ENCODE measurements around the gene KIF9.
"Not testable (repeated sequence)": the region's sequence is repeated elsewhere in the genome, so short reads cannot be mapped to it uniquely, and the experiment has no call there.

Gene KIF9

DNA sequence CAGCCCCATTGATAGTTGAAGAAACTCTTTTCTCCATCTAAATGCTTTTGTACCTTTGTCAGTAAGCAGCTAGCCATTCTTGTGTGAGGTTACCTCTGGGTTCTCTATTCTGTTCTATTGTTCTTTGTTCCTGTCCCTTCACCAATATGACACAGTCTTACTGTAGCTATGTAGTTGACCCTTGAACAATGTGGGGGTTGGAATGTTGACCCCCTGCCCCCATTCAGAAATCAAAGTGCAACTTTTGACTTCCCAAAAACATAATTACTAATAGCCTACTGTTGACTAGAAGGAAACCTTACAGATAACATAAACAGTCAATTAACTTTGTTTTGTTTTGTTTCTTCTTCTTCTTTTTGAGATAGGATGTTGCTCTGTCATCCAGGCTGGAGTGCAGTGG is 18.9 kb upstream of the KIF9 start:
- ATAC-seq (replicated peaks): no peak
- Mint-ChIP-seq H3K27ac (no peak overlapping the region), H3K27me3 (no peaks in the 10 kb centered on the region), H3K4me3 (no peak overlapping the region), H3K36me3 (peaks cover 37 to 64% of the 10 kb centered on the region in 2 donors), H3K4me1 (peaks cover 26 to 52% of the 10 kb centered on the region in 2 donors), H3K9me3 (no peaks in the 10 kb centered on the region)
- DNase-seq: no peak

DNA sequence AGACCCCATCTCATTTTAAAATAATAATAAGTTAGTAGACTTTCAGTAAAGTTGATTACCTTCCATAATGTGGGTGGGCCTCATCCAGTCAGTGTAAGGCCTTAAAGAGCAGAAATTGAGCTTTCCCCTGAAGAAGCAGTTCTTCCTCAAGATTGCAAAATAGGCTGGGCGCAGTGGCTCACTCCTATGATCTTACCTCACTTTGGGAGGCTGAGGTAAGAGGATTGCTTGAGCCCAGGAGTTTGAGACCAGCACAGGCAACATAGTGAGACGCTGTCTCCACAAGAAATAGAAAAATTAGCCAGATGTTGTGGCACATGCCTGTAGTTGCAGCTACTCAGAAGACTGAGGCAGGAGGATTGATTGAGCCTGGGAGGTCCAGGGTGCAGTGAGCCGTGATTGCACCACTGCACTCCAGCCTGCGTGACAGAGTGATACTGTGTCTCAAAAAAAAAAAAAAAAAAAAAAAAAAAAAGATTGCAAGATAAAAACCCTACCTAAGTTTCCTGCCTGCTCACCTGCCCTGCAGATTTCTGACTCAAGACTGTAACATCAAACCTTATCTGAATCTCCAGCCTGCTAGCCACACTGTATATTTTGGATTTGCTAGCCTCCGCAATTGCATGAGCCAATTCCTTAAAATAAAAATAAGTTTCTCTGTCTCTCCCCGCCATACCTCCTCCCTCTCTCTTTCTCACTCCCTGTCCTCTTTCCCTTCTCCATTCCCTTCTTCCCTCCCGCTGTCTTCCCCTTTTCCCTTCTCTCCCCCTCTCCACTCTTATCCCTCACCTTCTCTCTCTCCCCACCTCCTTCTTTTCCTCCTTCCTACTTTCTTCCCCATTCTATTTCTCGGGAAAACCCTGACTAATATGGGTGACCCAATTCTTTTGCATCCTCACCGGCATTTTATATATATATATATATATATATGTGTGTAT is 17.1 kb upstream of the KIF9 start:
- Mint-ChIP-seq H3K9me3 (no peaks in the 10 kb centered on the region), H3K27me3 (no peaks in the 10 kb centered on the region), H3K27ac (no peak overlapping the region), H3K36me3 (peaks cover 37 to 68% of the 10 kb centered on the region in 2 donors), H3K4me1 (peaks cover 34 to 54% of the 10 kb centered on the region in 2 donors), H3K4me3 (no peak overlapping the region)
- ATAC-seq (replicated peaks) (no peak), DNase-seq (no peak)

DNA sequence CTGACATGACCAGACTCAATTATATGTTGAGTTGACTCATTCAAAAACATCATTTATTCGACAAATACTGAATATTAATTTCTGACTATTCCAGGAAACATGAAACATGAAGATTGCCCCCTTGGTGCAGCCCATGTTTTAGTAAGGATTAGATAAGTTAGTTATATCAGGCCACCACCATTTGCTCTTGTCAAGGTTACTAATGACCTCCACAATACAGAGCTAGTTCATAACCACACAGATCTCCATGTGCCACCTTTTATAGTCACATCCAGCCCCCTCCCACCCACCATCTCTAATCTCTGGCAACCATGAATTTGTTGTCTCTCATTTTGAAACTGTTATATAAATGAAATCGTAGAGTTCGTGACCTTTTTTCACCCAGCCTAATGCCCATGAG is 15.8 kb upstream of the KIF9 start:
- ATAC-seq (replicated peaks): no peak
- no peaks in the 10 kb centered on the region for H3K27me3 Mint-ChIP-seq
- DNase-seq: no peak
- H3K27ac Mint-ChIP-seq: no peak overlapping the region
- H3K36me3 Mint-ChIP-seq: peaks cover 33 to 71% of the 10 kb centered on the region in 2 donors
- H3K4me1 Mint-ChIP-seq: peaks cover 38 to 64% of the 10 kb centered on the region in 2 donors
- no peak overlapping the region for H3K4me3 Mint-ChIP-seq
- H3K9me3 Mint-ChIP-seq: no peaks in the 10 kb centered on the region

DNA sequence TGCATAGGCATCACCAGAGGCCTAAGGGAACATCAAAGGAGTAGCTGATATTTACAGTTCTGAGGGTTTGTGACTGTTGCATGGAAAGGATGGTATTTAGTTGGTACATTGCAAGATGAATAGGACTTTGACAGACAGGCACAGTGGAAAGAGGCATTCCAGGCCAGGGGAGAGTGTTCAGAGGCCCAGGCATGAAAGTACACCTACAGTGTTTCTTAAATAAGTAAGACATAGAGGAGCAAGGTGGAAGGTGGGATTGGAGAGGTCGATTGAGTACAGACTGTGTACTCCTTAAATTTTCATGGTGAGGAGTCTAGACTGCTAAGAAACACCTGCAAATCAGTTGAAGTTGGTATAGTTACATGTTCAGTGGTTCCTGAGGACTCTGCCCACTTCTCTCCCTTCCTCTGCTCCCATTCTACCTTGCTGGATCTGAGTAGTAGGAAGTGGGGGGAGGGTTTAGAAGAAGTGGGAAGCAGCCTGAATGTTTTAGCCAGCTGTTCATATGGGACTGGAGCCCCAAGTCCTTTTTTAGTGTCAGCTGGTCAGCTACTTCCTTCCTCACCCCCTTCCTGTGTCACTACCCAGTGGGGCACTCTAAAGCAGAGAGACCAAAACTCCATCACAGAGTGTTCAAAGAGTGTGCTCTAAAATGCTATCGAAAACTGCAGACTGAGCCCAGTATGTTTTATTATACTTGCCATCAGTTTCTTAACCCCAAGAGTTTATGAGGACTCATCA is 14.1 kb upstream of the KIF9 start:
- peaks cover 38 to 69% of the 10 kb centered on the region in 2 donors for H3K4me1 Mint-ChIP-seq
- peaks cover 23 to 59% of the 10 kb centered on the region in 2 donors for H3K36me3 Mint-ChIP-seq
- no peaks in the 10 kb centered on the region for H3K9me3 Mint-ChIP-seq
- no peak for ATAC-seq (replicated peaks)
- no peak overlapping the region for H3K4me3 Mint-ChIP-seq
- no peak for DNase-seq
- no peaks in the 10 kb centered on the region for H3K27me3 Mint-ChIP-seq
- peak overlapping the region; percentile 70 for H3K27ac Mint-ChIP-seq

DNA sequence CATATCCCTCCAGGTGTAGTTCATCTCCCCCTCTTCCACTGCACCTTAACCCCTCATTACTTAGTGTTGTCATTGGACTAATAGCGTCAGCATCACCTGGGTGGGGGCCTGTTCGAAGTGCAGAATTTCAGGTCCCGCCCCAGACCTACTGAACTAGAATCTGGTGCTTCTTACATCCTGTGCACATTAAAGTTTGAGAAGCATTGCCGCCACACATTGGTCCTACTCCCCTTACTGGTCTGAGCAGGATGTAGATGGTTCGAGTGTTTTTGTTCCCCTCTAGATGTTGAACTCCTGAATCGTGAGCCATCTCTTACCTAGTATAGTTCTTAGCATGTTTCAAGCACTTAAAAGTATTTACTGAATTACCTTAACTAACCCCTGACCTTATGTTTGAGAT is 13.4 kb upstream of the KIF9 start:
- peaks cover 41 to 76% of the 10 kb centered on the region in 2 donors for H3K4me1 Mint-ChIP-seq
- H3K27ac Mint-ChIP-seq: peak overlapping the region; percentile 52
- H3K36me3 Mint-ChIP-seq: peaks cover 17 to 55% of the 10 kb centered on the region in 2 donors
- no peak for ATAC-seq (replicated peaks)
- no peaks in the 10 kb centered on the region for H3K27me3 Mint-ChIP-seq
- H3K9me3 Mint-ChIP-seq: no peaks in the 10 kb centered on the region
- no peak for DNase-seq
- H3K4me3 Mint-ChIP-seq: no peak overlapping the region

DNA sequence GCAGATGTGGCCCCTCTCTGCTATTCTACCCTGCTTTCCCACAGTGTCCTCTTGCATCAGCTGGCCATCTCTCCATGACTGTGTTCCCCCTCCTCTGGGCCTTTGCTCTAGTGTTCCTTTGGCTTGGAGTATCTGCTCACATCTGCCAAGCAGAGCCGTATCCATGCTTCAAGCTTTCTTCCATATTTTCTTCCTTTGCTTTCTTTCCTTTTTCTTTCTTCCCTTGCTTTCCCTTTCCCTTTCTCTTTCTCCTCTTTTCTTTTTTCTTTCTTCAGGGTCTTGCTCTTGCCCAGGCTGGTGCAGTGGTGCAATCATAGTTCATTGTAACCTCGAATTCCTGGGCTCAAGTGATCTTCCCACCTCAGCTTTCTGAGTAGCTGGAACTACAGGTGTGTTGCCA is 12.7 kb upstream of the KIF9 start:
- peak overlapping the region; percentile 1 for H3K27ac Mint-ChIP-seq
- no peaks in the 10 kb centered on the region for H3K27me3 Mint-ChIP-seq
- H3K4me3 Mint-ChIP-seq: no peak overlapping the region
- H3K4me1 Mint-ChIP-seq: peaks cover 48 to 82% of the 10 kb centered on the region in 2 donors
- DNase-seq: no peak
- H3K36me3 Mint-ChIP-seq: peaks cover 17 to 58% of the 10 kb centered on the region in 2 donors
- ATAC-seq (replicated peaks): no peak
- H3K9me3 Mint-ChIP-seq: no peaks in the 10 kb centered on the region

DNA sequence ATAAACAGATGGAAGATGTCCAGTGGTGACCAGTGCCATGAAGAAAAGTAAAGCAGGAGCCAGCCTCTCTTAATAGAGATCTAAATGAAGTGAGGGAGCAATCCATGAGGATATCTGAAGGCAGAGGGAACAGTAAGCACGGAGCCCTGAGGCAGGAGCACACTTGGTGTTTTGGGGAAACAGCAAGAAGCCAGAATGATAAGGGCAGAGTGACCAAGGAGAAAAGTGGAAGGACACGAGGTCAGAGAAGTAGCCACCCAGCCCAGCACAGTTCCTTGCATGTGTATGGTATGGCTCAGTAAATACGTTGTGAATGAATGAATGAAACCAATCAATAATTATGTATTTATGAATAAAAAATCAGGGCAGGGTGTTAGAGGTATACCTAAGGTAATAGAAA is 11.8 kb upstream of the KIF9 start:
- Mint-ChIP-seq H3K27ac (peak overlapping the region; percentile 52), H3K4me3 (no peak overlapping the region), H3K27me3 (no peaks in the 10 kb centered on the region), H3K4me1 (peaks cover 50 to 85% of the 10 kb centered on the region in 2 donors), H3K36me3 (peaks cover 16 to 59% of the 10 kb centered on the region in 2 donors), H3K9me3 (no peaks in the 10 kb centered on the region)
- no peak for ATAC-seq (replicated peaks)
- DNase-seq: no peak

DNA sequence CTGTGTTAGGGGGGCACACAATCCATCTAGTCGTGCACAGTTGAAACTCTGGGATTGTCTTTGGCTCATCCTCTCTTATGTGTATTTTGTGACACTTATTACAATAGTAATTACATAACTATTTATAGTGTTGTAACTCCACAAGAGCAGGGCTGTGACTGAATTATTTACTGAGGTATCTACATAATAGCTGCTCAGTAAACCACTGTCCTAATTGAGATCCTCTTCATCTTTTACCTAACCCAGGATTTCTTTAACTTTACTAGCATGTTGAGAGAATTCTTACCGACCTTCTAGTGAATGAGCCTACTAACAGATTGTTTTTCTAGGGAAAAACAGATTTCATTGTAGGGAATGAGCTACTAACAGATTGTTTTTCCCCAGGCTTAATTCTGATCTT is 11.2 kb upstream of the KIF9 start:
- peaks cover 21 to 64% of the 10 kb centered on the region in 2 donors for H3K36me3 Mint-ChIP-seq
- H3K27ac Mint-ChIP-seq: no peak overlapping the region
- no peak overlapping the region for H3K4me3 Mint-ChIP-seq
- no peaks in the 10 kb centered on the region for H3K9me3 Mint-ChIP-seq
- no peaks in the 10 kb centered on the region for H3K27me3 Mint-ChIP-seq
- H3K4me1 Mint-ChIP-seq: peaks cover 53 to 87% of the 10 kb centered on the region in 2 donors
- ATAC-seq (replicated peaks): no peak
- DNase-seq: no peak

DNA sequence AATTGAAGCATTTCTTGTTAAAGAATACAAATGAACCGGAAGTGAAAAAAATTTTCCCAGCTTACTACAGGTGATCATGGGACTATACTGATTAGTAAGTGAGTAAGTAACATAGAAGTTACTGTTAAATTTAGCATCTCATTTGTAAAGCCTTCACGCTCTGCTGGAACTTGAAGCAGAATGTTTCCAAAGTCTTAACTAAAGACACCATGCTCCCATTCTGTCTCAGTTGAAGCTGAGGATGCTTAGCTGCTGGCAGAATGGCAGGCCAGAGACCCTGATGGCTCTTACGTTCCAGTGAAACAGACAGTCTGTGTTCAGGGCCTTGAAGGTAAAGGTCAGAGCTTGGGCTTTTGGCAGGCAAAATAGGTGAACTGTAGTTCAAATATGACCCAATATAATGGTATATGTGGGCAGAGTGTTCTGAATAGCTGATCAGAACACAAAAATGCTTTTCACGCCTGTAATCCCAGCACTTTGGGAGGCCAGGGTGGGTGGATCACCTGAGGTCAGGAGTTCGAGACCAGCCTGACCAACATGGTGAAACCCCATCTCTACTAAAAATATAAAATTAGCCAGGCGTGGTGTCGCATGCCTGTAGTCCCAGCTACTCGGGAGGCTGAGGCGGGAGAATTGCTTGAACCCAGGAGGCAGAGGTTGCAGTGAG is 9.3 kb upstream of the KIF9 start:
- ATAC-seq (replicated peaks) (peak; percentile 80 to 81), DNase-seq (peak; percentile 2)
- Mint-ChIP-seq H3K4me1 (peaks cover 48 to 76% of the 10 kb centered on the region in 2 donors), H3K4me3 (peak overlapping the region in 1 of 2 donors; percentile 41), H3K36me3 (peaks cover 23 to 64% of the 10 kb centered on the region in 2 donors), H3K27ac (peak overlapping the region; percentile 82)
- H3K9me3 Mint-ChIP-seq, H3K27me3 Mint-ChIP-seq: not testable (repeated sequence)

DNA sequence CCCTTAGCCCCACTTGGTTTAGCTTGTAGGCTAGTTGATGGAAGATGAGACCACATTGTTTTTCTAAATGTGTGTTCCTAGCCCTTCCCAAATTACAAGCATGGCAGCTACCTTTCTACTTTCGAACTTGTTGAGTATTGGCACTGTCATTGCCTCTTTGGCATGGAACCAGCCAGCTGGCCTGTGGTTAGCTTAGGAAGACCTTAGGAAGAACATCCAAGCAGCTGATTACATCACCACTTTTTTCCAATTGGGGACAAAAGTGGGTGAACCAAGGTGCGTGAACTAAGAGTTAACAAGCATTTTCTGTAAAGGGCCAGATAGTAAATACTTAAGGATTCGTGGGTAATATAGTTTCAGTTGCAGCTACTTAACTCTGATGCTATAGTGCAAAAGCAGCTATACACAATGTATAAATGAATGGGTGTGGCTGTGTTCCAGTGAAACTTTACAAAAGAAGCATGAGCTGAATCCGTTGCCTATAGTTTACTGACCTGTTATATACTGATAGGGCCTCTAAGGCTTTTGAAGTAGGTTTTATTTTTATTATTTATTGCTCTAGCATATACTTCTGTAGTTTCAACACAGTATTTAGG is 8.7 kb upstream of the KIF9 start:
- Mint-ChIP-seq H3K36me3 (peaks cover 24 to 66% of the 10 kb centered on the region in 2 donors), H3K4me1 (peaks cover 48 to 76% of the 10 kb centered on the region in 2 donors), H3K9me3 (no peaks in the 10 kb centered on the region), H3K27ac (no peak overlapping the region), H3K27me3 (no peaks in the 10 kb centered on the region), H3K4me3 (no peak overlapping the region)
- DNase-seq (no peak), ATAC-seq (replicated peaks) (peak; percentile 52 to 61)

DNA sequence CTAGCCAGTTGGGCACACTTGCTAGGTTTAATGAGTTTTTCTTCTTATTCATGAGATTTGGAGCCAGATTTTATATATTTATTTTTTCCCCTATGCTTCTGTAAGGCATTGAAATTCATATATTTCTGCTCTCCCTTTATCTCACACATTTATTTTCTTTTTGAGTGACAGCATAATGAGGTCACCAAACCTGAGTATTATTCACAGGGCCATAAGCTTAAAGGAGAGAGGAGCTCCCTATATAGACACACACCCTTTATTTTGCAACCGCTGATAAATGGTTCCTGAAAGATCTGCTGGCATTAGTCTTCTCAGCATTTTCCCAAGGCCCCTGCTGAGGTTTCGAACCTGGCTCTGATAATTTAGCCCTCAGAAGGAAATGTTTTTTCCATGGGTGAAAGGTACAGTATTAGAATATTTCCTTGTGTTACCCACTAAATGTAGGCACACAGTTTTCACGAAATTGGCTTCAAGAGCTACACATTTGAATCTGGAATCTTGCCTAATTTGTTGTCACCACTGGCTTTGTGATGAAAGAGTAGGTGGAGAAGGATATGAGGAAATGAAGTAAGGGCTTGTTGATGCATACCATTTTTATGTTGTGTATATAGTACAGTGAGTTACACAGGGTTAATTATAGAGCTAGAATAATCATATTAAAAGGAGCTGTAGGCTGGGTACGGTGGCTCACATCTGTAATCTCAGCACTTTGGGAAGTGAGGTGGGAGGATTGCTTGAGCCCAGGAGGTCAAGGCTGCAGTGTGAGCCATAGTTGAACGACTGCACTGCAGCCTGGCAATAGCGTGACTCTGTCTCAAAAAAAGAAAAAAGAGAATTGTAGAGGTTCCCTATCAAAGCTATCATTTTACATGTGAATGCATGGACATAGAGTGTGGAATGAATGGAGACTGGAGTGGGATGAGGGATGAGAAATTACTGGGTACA is 6.6 kb upstream of the KIF9 start:
- H3K27me3 Mint-ChIP-seq: no peaks in the 10 kb centered on the region
- no peak overlapping the region for H3K4me3 Mint-ChIP-seq
- DNase-seq (no peak), ATAC-seq (replicated peaks) (no peak)
- H3K36me3 Mint-ChIP-seq: peaks cover 24 to 61% of the 10 kb centered on the region in 2 donors
- H3K9me3 Mint-ChIP-seq: no peaks in the 10 kb centered on the region
- H3K27ac Mint-ChIP-seq: no peak overlapping the region
- H3K4me1 Mint-ChIP-seq: peaks cover 38 to 77% of the 10 kb centered on the region in 2 donors

DNA sequence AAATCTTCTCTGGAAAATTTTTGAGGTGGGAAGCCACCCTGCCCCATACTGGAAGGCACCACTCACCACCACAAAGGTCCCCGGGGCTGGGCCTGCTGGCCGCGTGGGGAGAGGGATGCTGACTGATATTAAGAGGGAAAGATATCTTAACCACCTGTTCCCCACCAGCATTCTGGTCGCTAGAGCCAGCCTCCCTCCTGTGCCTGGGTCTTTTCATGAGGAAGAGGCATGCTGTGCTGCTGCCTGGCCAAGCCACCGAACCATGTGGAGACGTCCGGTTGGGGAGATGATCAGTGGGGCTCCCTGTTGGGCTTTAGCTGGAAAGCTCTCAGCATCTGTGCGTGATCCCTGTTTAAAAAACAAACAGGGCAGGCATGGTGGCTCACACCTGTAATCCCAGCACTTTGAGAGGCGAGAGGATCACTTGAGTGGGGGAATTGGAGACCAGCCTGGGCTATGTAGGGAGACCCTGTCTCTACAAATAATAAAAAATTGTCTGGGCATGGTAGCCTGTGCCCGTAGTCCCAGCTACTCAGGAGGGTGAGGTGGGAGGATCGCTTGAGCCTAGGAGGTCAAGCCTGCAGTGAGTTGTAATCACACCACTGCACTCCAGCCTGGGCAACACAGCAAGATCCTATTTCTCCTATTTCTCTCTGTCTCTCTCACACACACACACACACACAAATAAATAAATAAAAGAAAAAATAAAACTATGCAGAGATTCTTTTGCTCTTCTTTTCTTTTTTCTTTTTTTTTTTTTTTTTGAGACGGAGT is 1.2 kb upstream of the KIF9 start:
- H3K27ac Mint-ChIP-seq: peak overlapping the region; percentile 100
- H3K4me3 Mint-ChIP-seq: peak overlapping the region; percentile 90 to 99
- H3K9me3 Mint-ChIP-seq: no peaks in the 10 kb centered on the region
- peaks cover 28 to 53% of the 10 kb centered on the region in 2 donors for H3K4me1 Mint-ChIP-seq
- ATAC-seq (replicated peaks) (peak; percentile 14 to 35), DNase-seq (peak; percentile 35)
- H3K27me3 Mint-ChIP-seq: no peaks in the 10 kb centered on the region
- H3K36me3 Mint-ChIP-seq: peaks cover 16 to 47% of the 10 kb centered on the region in 2 donors
